SJCRH30 (cell line): ENCODE data around the gene PTGES. TPM values are rescaled to one million over a fixed set of nuclear protein-coding genes. Genes with fewer than 3 reads are reported as not detected.
A peak's percentile ranks its signal among the peaks of the same experiment; 100 is the strongest.

Experiments
- DNase-seq, 2 experiments: peaks; one replicate each; pipeline ENCODE4 v3.0.0-alpha.2; 2015 to 2020
- H3K27ac ChIP-seq: fragments of 250-450 bp; sonication (Bioruptor Pico); 2 replicates; pipeline ENCODE4 v1.5.1; 2020; ENCODE audit warnings: mild to moderate bottlenecking, moderate library complexity
- H3K27me3 ChIP-seq: fragments of 250-450 bp; sonication (Bioruptor Pico); 2 replicates; pipeline ENCODE4 v1.5.1; 2020; ENCODE audit warnings: mild to moderate bottlenecking, moderate library complexity
- H3K36me3 ChIP-seq: fragments of 250-450 bp; sonication (Bioruptor Pico); 2 replicates; pipeline ENCODE4 v1.5.1; 2020; ENCODE audit warnings: mild to moderate bottlenecking, moderate library complexity
- H3K4me1 ChIP-seq: fragments of 250-450 bp; sonication (Bioruptor Pico); 2 replicates; pipeline ENCODE4 v1.5.1; 2020; ENCODE audit warnings: mild to moderate bottlenecking, moderate library complexity
- H3K4me3 ChIP-seq: fragments of 250-450 bp; sonication (Bioruptor Pico); 2 replicates; pipeline ENCODE4 v1.5.1; 2020; ENCODE audit warnings: mild to moderate bottlenecking, moderate library complexity
- H3K9me3 ChIP-seq: fragments of 250-450 bp; sonication (Bioruptor Pico); replicated peaks from 2 replicates; pipeline ENCODE4 v1.5.1; 2020; ENCODE audit warnings: mild to moderate bottlenecking, moderate library complexity
- total RNA-seq: library from RNA; depleted of rRNA; stranded (reverse); fragments of >200 nt; shearing (Covaris generic); gene quantifications from 2 replicates; pipeline ENCODE4 v1.2.3, GENCODE V29; 2014

PTGES gene
- total RNA-seq, 1 experiment from 2014 or later, result 0.91 TPM

DNA sequence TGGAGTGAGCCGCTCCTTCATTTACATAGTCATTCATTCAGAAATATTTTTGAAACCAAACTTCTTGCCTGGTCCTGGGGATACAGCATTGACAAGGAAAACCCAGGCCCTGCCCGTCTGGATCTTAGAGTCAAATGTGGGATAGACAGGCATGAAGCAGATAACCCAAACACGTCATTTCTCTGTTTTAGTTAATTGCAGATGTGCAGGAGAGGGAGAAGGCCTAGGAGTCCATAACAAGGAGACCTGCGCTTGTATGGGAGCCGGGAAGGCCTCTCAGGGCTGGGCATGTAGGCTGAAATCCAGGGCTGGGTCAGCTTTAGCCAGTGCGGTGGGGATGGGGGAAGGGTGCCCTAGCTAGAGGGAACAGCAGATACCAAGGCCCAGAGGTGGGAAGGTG is 44.0 kb downstream of the PTGES start:
- H3K4me1 ChIP-seq, result peaks cover 13% of the 10 kb centered on the region; the same call in 1 of the 2 replicates
- H3K4me3 ChIP-seq, result no peak overlapping the region
- no peaks in the 10 kb centered on the region for H3K36me3 ChIP-seq
- no peak for DNase-seq
- H3K9me3 ChIP-seq, result no peaks in the 10 kb centered on the region
- no peak overlapping the region for H3K27ac ChIP-seq
- H3K27me3 ChIP-seq, result peaks cover 14% of the 10 kb centered on the region; the same call in 1 of the 2 replicates

- no peak for DNase-seq
- no peak overlapping the region for H3K27ac ChIP-seq
- H3K27me3 ChIP-seq, result peaks cover 14% of the 10 kb centered on the region; the same call in 1 of the 2 replicates
Measured at GRCh38 chr9:129704807-129705206, 48.0 kb downstream of the PTGES start.

GRCh38 chr9:129703667-129704355 is 49.0 kb downstream of the PTGES start:
- Histone ChIP-seq H3K27ac (no peak overlapping the region), H3K27me3 (peaks cover 14% of the 10 kb centered on the region; the same call in 1 of the 2 replicates), H3K4me3 (no peak overlapping the region), H3K36me3 (no peaks in the 10 kb centered on the region), H3K9me3 (no peaks in the 10 kb centered on the region), H3K4me1 (peaks cover 8% of the 10 kb centered on the region; the same call in 1 of the 2 replicates)
- DNase-seq, result no peak

More at GRCh38 chr9:129704807-129705206, 48.0 kb downstream of the PTGES start:
- H3K36me3 ChIP-seq, result no peaks in the 10 kb centered on the region
- H3K9me3 ChIP-seq, result no peaks in the 10 kb centered on the region
- H3K4me3 ChIP-seq, result no peak overlapping the region
- peaks cover 8% of the 10 kb centered on the region; the same call in 1 of the 2 replicates for H3K4me1 ChIP-seq

DNA sequence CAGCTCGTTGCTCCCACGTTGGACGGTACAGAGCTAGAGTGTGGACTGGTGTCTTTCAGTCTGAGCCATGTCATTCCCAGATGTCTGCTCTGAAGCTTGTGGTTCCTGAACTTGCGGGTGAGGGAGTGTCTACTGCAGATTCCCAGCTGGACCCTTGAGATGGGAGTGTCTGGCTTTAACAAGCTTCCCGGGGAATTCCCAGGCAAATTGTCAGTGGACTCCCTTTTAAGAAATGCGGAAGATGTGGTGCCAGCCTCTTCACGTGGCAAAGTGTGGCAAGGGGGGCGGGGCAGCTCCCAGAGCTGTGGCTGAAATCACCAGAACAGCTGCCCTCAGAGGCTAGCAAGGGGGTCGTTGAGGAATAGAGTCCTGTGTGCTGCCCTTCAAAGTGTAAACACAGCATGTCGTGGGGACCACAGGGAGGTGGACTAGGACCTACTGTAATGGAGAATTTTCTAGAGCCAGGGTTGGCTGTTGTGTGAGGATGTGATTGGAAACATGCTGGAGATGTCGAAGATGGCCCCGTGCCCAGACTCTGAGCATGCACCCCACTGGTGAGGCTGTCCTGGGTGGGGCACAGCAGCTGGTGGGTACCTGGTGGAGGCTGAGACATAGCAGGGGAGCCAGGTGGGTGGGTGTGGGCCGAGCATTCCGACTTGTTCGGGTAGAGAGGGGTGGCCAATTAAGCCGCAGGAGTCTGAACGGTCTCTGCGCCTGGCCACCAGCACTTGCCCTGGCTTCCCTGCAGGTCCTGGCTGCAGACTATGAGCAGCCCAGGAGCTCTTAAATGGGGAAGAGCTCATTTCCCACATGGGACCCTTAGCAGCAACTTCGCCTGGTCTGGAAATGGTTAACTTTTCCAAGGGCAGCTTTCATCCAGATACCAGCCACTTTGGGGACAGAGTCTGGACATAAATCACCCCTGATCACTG is 50.0 kb downstream of the PTGES start:
- no peaks in the 10 kb centered on the region for H3K36me3 ChIP-seq
- no peak overlapping the region for H3K27ac ChIP-seq
- peak; percentile 47 to 49 for DNase-seq
- peaks cover 8% of the 10 kb centered on the region; the same call in 1 of the 2 replicates for H3K4me1 ChIP-seq
- no peaks in the 10 kb centered on the region for H3K9me3 ChIP-seq
- peaks cover 14% of the 10 kb centered on the region; the same call in 1 of the 2 replicates for H3K27me3 ChIP-seq
- H3K4me3 ChIP-seq, result no peak overlapping the region

DNA sequence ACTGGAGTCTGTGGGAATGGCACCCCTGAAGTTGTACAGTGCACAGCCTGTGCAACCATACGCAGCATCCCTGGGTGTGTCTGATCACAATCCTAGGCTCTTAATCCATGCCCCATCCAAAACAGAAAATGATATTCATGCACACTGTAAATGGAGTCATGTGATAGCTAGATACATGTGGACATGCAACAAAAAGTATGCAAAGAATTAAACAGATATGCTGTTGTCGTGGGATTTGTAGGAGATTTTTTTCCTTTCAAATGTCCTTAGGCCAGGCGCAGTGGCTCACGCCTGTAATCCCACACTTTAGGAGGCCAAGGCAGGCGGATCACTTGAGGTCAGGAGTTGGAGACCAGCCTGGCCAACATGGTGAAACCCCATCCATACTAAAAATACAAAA is 51.3 kb downstream of the PTGES start:
- no peak for DNase-seq

DNA sequence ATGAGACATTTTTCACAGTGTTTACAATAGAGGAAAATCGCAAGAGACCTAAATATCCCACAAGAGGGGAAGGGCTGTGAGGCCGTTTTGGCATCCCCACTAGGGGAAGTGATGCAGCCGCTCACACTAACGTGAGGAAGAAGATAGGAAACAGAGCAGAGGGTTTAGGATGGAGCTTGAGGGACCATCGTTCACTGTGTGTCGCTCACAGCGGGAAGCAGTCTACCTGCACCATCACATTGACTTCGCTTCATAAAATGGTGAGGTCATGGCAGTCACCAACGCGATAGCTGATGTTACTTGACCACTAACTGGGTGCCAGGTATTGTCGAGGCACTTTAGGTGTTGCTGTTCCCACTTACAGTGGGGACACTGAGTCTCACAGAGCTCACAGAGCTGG is 51.8 kb downstream of the PTGES start:
- no peaks in the 10 kb centered on the region for H3K36me3 ChIP-seq
- DNase-seq, result no peak
- peaks cover 18% of the 10 kb centered on the region; the same call in 1 of the 2 replicates for H3K4me1 ChIP-seq
- no peaks in the 10 kb centered on the region for H3K9me3 ChIP-seq
- no peak overlapping the region for H3K4me3 ChIP-seq
- no peak overlapping the region for H3K27ac ChIP-seq
- peaks cover 14% of the 10 kb centered on the region; the same call in 1 of the 2 replicates for H3K27me3 ChIP-seq

More for the DNA sequence above, 51.3 kb downstream of the PTGES start:
- Histone ChIP-seq H3K27me3 (peaks cover 14% of the 10 kb centered on the region; the same call in 1 of the 2 replicates), H3K4me3 (no peak overlapping the region), H3K27ac (no peak overlapping the region), H3K36me3 (no peaks in the 10 kb centered on the region), H3K9me3 (no peaks in the 10 kb centered on the region), H3K4me1 (peaks cover 13% of the 10 kb centered on the region; the same call in 1 of the 2 replicates)

GRCh38 chr9:129698254-129698757 is 54.5 kb downstream of the PTGES start:
- DNase-seq, result no peak
- H3K27me3 ChIP-seq, result no peaks in the 10 kb centered on the region
- no peaks in the 10 kb centered on the region for H3K36me3 ChIP-seq
- H3K9me3 ChIP-seq, result no peaks in the 10 kb centered on the region
- no peak overlapping the region for H3K27ac ChIP-seq
- peaks cover 43% of the 10 kb centered on the region for H3K4me1 ChIP-seq
- no peak overlapping the region for H3K4me3 ChIP-seq

- Histone ChIP-seq H3K27me3 (no peaks in the 10 kb centered on the region), H3K27ac (peak overlapping the region; percentile 75), H3K36me3 (no peaks in the 10 kb centered on the region), H3K4me1 (peaks cover 38% of the 10 kb centered on the region), H3K4me3 (peak overlapping the region; percentile 56), H3K9me3 (no peaks in the 10 kb centered on the region)
- peak; percentile 43 to 51 for DNase-seq
Measured at GRCh38 chr9:129697656-129698253, 55.1 kb downstream of the PTGES start.

DNA sequence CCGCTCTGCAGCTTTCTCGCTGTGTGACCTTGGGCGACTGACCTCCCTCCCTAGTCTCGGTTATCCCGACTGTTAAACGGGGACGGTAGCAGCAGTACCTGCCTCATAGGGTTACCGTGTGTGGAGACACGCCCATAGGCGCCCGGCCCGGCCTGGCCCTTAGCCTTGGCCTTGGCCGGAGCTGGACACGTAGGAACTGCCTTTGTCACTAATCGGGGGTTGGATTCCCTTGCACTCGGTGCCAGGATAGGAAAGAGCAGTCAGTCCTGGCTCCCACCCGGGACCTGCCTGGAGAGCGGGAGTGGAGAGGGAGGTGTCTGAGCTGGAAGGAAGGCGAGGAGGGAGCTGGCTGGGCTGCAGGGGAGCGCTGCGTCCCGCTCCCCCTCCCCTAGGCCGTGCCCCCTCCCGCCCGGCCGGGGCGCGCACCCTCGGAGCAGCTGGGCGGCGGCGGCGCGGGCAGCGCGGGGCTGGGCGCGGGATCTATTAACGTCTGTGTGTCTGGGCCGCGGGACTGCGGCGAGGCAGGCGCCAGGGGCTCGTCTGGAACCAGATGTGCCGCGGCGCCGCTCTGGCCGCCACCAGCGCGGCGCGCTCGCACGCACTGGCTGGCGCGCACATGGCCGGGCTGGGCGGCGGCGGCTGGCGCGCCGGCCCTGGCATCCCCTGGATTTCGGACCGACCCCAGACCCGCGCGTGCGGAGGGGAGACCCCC is 55.7 kb downstream of the PTGES start:
- Histone ChIP-seq H3K27me3 (no peaks in the 10 kb centered on the region), H3K27ac (peak overlapping the region; percentile 75), H3K36me3 (no peaks in the 10 kb centered on the region), H3K4me3 (peak overlapping the region; percentile 56), H3K4me1 (peaks cover 36% of the 10 kb centered on the region), H3K9me3 (no peaks in the 10 kb centered on the region)
- DNase-seq, result peak; percentile 55

DNA sequence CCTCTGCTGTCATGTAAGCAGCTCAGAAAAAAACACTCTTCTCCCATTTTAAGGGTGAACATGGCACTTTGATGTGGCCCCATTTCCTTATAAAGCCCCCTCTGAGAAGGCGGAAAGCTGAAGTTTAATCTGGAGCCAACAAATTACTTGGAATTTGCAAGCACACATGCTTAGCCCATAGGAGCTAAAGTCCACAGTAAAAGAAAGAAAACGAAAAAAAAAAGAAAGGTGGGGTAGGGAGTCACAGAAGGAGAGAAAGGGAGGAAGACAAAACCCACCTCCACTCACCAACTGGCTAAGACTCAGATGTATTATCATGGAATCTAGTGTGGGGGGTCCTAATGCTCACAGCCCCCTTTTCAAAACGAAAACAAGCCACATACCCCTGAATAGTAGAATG is 57.0 kb downstream of the PTGES start:
- no peaks in the 10 kb centered on the region for H3K27me3 ChIP-seq
- DNase-seq, result no peak
- peaks cover 36% of the 10 kb centered on the region for H3K4me1 ChIP-seq
- no peak overlapping the region for H3K4me3 ChIP-seq
- no peaks in the 10 kb centered on the region for H3K36me3 ChIP-seq
- H3K27ac ChIP-seq, result peak overlapping the region; percentile 93; the same call in 1 of the 2 replicates
- H3K9me3 ChIP-seq, result no peaks in the 10 kb centered on the region

GRCh38 chr9:129694243-129694646 is 58.6 kb downstream of the PTGES start:
- no peaks in the 10 kb centered on the region for H3K9me3 ChIP-seq
- no peaks in the 10 kb centered on the region for H3K27me3 ChIP-seq
- H3K36me3 ChIP-seq, result no peaks in the 10 kb centered on the region
- peak; percentile 94 to 95 for DNase-seq
- H3K27ac ChIP-seq, result peak overlapping the region; percentile 93
- H3K4me3 ChIP-seq, result no peak overlapping the region
- H3K4me1 ChIP-seq, result peaks cover 36% of the 10 kb centered on the region

DNA sequence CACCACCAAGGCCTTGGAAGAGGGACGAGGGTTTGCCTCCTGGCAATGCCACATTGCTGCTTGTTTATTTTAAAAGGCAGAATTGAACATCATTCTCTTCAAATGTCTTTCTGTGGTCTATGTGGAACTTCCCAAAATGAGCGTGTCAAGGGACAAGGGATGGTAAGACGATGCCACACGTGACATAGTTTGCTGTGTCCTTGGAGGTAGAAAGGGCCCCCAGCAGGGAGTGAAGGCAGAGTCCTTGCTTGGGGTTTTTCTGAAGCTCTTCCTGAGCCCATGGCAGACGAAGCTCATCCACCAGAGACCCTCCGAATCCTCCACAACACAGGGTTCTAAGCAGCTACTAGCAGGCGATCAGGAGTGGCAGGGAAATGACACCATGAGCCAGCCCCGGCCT is 59.1 kb downstream of the PTGES start:
- no peaks in the 10 kb centered on the region for H3K27me3 ChIP-seq
- H3K36me3 ChIP-seq, result no peaks in the 10 kb centered on the region
- H3K4me3 ChIP-seq, result no peak overlapping the region
- peaks cover 36% of the 10 kb centered on the region for H3K4me1 ChIP-seq
- no peaks in the 10 kb centered on the region for H3K9me3 ChIP-seq
- peak overlapping the region; percentile 93 for H3K27ac ChIP-seq
- DNase-seq, result peak; percentile 70 to 84

DNA sequence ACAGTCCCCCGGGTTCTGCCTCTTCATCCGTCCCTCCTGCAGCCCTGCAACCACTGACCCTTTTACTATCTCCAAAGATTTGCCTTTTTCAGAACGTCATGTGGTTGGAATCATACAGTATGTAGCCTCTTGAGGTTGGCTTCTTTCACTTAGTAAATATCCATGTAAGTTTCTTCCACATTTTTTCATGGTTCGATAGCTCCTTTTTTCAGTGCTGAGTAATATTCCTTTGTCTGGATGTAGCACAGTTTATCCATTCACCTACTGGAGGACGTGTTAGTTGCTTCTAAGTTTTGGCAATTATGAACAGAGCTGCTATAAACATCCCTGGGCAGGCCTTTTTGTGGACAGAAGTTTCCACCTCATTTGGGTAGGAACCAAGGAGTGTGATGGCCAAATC is 60.3 kb downstream of the PTGES start:
- peaks cover 36% of the 10 kb centered on the region for H3K4me1 ChIP-seq
- no peak overlapping the region for H3K27ac ChIP-seq
- no peaks in the 10 kb centered on the region for H3K9me3 ChIP-seq
- H3K27me3 ChIP-seq, result no peaks in the 10 kb centered on the region
- DNase-seq, result no peak
- no peak overlapping the region for H3K4me3 ChIP-seq
- H3K36me3 ChIP-seq, result no peaks in the 10 kb centered on the region
